LNCAP (cell line): ENCODE data around the gene HEY2.

Experiments
- TF ChIP-seq, protein P1 (sequence below): fragments of 450-650 bp; IDR thresholded peaks from 2 replicates; pipeline ENCODE4 v1.5.1; 2017; ENCODE audit warnings: mild to moderate bottlenecking

The HEY2 gene

DNA sequence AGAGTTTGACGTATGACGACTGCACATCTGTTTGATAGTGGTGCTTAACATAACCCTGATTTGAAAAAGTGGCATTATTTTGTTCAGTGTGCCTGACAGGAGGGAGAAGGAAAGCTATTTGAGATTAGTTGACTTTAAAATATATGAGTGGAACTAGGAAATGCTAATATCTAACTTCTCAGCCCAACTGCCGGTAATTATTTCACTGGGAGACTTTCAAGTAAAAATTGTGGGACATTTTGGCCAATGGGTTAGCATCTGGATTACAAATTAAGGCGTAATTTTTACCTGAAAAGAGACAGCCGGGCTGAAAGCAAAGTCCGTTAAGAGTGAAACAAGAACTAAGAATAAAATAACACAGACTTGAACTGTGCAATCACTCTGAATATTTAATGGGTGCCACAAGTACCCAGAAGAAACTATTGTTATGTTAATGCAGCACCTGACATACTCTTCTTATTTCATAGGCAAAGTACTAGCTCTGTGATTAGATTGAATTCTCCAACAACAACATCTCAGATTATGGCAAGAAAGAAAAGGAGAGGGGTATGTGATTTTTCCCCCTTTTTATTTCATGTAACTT is 2.0 kb downstream of the HEY2 start:
- TF ChIP-seq, protein P1, sequence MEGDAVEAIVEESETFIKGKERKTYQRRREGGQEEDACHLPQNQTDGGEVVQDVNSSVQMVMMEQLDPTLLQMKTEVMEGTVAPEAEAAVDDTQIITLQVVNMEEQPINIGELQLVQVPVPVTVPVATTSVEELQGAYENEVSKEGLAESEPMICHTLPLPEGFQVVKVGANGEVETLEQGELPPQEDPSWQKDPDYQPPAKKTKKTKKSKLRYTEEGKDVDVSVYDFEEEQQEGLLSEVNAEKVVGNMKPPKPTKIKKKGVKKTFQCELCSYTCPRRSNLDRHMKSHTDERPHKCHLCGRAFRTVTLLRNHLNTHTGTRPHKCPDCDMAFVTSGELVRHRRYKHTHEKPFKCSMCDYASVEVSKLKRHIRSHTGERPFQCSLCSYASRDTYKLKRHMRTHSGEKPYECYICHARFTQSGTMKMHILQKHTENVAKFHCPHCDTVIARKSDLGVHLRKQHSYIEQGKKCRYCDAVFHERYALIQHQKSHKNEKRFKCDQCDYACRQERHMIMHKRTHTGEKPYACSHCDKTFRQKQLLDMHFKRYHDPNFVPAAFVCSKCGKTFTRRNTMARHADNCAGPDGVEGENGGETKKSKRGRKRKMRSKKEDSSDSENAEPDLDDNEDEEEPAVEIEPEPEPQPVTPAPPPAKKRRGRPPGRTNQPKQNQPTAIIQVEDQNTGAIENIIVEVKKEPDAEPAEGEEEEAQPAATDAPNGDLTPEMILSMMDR: no peak

DNA sequence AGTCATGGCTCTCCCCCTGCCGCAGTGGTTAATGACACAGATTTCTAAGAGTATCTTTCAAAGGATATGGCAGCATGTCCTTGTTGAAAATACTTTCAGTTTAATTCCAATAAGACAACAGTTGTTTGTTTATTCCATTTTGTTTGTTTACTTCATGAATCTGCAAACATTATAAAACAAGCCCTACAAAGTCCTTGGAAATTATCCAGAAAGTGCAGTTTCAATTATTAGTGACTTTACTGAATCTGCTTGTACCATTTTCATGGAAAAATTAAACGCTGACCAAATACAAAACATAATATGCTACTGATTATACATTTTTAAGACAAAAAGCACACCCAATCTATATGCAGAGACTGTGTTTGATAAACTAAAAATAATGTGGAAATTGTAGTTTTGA is 3.3 kb downstream of the HEY2 start:
- TF ChIP-seq, protein P1: no peak

DNA sequence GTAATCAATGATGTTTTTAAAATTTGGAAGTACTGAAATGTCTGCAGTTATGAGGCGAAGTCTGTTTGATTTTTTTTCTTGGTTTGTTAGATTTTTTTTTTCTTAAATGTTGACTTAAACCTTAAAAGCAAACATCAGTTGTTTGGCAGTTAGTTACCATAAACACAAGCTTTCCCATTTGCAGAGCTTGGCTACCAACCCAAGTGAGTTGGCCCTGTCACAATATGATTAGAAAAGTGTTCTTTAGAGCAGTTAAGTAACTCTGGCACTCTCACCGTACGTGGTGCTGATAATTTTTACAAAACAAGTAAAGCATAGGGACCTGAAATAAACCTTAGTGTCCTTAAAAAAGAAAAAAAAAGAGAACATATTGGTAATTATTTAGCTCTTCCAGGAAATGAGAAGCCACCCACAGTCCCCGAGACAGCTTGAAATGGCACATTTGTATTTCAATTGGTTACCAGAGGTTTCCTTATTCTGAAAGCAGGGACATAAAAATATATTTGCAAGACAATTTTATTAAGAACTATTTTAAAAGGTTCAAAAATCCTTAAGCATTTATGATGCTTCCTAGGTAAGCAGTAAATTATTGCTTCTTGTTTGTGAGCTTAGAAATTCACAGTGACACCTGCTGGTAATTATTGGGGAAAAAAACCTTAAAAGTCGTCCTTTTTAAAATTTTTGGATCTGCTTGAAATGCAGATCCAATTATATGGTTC is 3.9 kb downstream of the HEY2 start:
- TF ChIP-seq, protein P1: peak; percentile 56

DNA sequence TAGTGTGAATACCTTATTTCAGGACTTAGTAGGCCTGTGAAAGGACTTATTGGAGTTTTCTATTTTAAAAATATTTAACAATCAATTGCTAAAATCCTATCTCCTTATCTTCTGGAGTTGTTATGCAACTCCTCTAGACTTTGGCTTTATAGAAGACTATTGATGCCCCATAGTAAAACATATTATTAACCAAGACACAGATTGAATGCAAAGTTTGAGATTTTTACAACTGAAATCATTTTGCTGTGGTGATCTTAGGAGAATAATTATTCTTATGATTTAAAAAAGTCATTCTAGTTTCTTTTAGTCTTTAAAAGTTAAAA is 4.5 kb downstream of the HEY2 start:
- TF ChIP-seq, protein P1: no peak; the same call in 1 of the 2 replicates

DNA sequence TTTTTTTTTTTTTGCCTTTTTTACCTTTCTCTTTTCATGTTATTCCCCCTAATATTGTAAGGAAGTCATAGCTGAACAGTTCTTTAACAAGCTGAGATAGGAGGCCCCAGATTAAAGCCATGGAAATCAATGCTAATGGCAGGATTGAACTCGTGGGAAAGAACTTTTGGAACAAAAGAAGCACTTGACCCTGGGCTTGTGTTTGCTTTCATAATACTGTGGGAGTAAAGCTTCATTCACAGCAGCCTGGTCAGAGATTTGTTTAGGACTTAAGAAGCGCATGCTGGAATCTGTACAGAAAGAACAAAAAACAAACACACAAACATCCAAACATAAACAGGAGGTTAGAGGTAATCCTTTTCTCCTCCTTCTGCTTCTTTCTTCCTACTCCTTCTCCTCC is 5.1 kb downstream of the HEY2 start:
- TF ChIP-seq, protein P1: no peak

DNA sequence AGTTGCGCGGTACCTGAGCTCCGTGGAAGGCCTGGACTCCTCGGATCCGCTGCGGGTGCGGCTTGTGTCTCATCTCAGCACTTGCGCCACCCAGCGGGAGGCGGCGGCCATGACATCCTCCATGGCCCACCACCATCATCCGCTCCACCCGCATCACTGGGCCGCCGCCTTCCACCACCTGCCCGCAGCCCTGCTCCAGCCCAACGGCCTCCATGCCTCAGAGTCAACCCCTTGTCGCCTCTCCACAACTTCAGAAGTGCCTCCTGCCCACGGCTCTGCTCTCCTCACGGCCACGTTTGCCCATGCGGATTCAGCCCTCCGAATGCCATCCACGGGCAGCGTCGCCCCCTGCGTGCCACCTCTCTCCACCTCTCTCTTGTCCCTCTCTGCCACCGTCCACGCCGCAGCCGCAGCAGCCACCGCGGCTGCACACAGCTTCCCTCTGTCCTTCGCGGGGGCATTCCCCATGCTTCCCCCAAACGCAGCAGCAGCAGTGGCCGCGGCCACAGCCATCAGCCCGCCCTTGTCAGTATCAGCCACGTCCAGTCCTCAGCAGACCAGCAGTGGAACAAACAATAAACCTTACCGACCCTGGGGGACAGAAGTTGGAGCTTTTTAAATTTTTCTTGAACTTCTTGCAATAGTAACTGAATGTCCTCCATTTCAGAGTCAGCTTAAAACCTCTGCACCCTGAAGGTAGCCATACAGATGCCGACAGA is 9.9 kb downstream of the HEY2 start:
- TF ChIP-seq, protein P1: peak; percentile 64

DNA sequence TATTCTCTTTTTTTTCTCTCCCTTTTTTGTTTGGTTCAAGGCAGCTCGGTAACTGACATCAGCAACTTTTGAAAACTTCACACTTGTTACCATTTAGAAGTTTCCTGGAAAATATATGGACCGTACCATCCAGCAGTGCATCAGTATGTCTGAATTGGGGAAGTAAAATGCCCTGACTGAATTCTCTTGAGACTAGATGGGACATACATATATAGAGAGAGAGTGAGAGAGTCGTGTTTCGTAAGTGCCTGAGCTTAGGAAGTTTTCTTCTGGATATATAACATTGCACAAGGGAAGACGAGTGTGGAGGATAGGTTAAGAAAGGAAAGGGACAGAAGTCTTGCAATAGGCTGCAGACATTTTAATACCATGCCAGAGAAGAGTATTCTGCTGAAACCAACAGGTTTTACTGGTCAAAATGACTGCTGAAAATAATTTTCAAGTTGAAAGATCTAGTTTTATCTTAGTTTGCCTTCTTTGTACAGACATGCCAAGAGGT is 10.6 kb downstream of the HEY2 start:
- TF ChIP-seq, protein P1: no peak
